ENCODE results near the gene CABP7. TPM values are rescaled to one million over a fixed set of nuclear protein-coding genes. Genes with fewer than 3 reads are reported as not detected.
"Not testable (repeated sequence)": the region's sequence is repeated elsewhere in the genome, so short reads cannot be mapped to it uniquely, and the experiment has no call there.

CABP7 gene
- polyA plus RNA-seq, 2 donors, result 0.04 TPM

- peak overlapping the region in 1 of 2 donors; percentile 20 for H3K27ac ChIP-seq (ENCODE audit: low read depth in 2 of 2, low read length in 1 of 2)
- peaks cover 0 to 16% of the 10 kb centered on the region in 2 donors for H3K4me1 ChIP-seq (ENCODE audit: control insufficient read depth in 2 of 2, insufficient read depth in 2 of 2, low read length in 1 of 2)
- H3K4me3 ChIP-seq (ENCODE audit: low read depth in 1 of 2, low read length in 2 of 2), result no peak overlapping the region
- no peaks in the 10 kb centered on the region for H3K9me3 ChIP-seq (ENCODE audit: control insufficient read depth in 2 of 2, insufficient read depth in 1 of 2, low read depth in 1 of 2, low read length in 1 of 2)
- H3K36me3 ChIP-seq (ENCODE audit: control insufficient read depth in 2 of 2, insufficient read depth in 2 of 2, low read length in 1 of 2), result peaks cover 6 to 7% of the 10 kb centered on the region in 2 donors
- H3K27me3 ChIP-seq (ENCODE audit: control insufficient read depth in 1 of 2, insufficient read depth in 2 of 2, low read length in 2 of 2), result no peaks in the 10 kb centered on the region
- WGBS, 2 donors, result 75 to 76% methylated on average over 11 of the region's 11 CpGs
Observed at GRCh38 chr22:29750559-29751538, 31.0 kb downstream of the CABP7 start.

- H3K27me3 ChIP-seq (ENCODE audit: control insufficient read depth in 1 of 2, insufficient read depth in 2 of 2, low read length in 2 of 2), result no peaks in the 10 kb centered on the region
- no peak overlapping the region for H3K4me3 ChIP-seq (ENCODE audit: low read depth in 1 of 2, low read length in 2 of 2)
- no peaks in the 10 kb centered on the region for H3K9me3 ChIP-seq (ENCODE audit: control insufficient read depth in 2 of 2, insufficient read depth in 1 of 2, low read depth in 1 of 2, low read length in 1 of 2)
- 97 to 98% methylated on average over 2 of the region's 2 CpGs for WGBS, 2 donors
- H3K4me1 ChIP-seq (ENCODE audit: control insufficient read depth in 2 of 2, insufficient read depth in 2 of 2, low read length in 1 of 2), result peaks cover 0 to 16% of the 10 kb centered on the region in 2 donors
- peaks cover 6 to 7% of the 10 kb centered on the region in 2 donors for H3K36me3 ChIP-seq (ENCODE audit: control insufficient read depth in 2 of 2, insufficient read depth in 2 of 2, low read length in 1 of 2)
- no peak overlapping the region for H3K27ac ChIP-seq (ENCODE audit: low read depth in 2 of 2, low read length in 1 of 2)
Observed at GRCh38 chr22:29751669-29752068, 31.9 kb downstream of the CABP7 start.

- H3K36me3 ChIP-seq (ENCODE audit: control insufficient read depth in 2 of 2, insufficient read depth in 2 of 2, low read length in 1 of 2), result peaks cover 0 to 3% of the 10 kb centered on the region in 2 donors
- no peak overlapping the region for H3K4me3 ChIP-seq (ENCODE audit: low read depth in 1 of 2, low read length in 2 of 2)
- H3K4me1 ChIP-seq (ENCODE audit: control insufficient read depth in 2 of 2, insufficient read depth in 2 of 2, low read length in 1 of 2), result peaks cover 0 to 3% of the 10 kb centered on the region in 2 donors
- 76 to 86% methylated on average over 16 of the region's 16 CpGs for WGBS, 2 donors
- no peaks in the 10 kb centered on the region for H3K9me3 ChIP-seq (ENCODE audit: control insufficient read depth in 2 of 2, insufficient read depth in 1 of 2, low read depth in 1 of 2, low read length in 1 of 2)
- no peak overlapping the region for H3K27ac ChIP-seq (ENCODE audit: low read depth in 2 of 2, low read length in 1 of 2)
- H3K27me3 ChIP-seq (ENCODE audit: control insufficient read depth in 1 of 2, insufficient read depth in 2 of 2, low read length in 2 of 2), result no peaks in the 10 kb centered on the region
Observed at GRCh38 chr22:29753808-29754657, 34.2 kb downstream of the CABP7 start.

GRCh38 chr22:29754658-29755395, 35.0 kb downstream of the CABP7 start:
- H3K4me1 ChIP-seq (ENCODE audit: control insufficient read depth in 2 of 2, insufficient read depth in 2 of 2, low read length in 1 of 2); H3K27me3 ChIP-seq (ENCODE audit: control insufficient read depth in 1 of 2, insufficient read depth in 2 of 2, low read length in 2 of 2); H3K36me3 ChIP-seq (ENCODE audit: control insufficient read depth in 2 of 2, insufficient read depth in 2 of 2, low read length in 1 of 2); H3K27ac ChIP-seq (ENCODE audit: low read depth in 2 of 2, low read length in 1 of 2); H3K4me3 ChIP-seq (ENCODE audit: low read depth in 1 of 2, low read length in 2 of 2); H3K9me3 ChIP-seq (ENCODE audit: control insufficient read depth in 2 of 2, insufficient read depth in 1 of 2, low read depth in 1 of 2, low read length in 1 of 2): not testable (repeated sequence)
- WGBS, 2 donors, result 88 to 92% methylated on average over 11 of the region's 11 CpGs

- 80 to 93% methylated on average over 9 of the region's 9 CpGs for WGBS, 2 donors
- H3K4me3 ChIP-seq (ENCODE audit: low read depth in 1 of 2, low read length in 2 of 2), result no peak overlapping the region
- no peaks in the 10 kb centered on the region for H3K9me3 ChIP-seq (ENCODE audit: control insufficient read depth in 2 of 2, insufficient read depth in 1 of 2, low read depth in 1 of 2, low read length in 1 of 2)
- H3K4me1 ChIP-seq (ENCODE audit: control insufficient read depth in 2 of 2, insufficient read depth in 2 of 2, low read length in 1 of 2), result no peaks in the 10 kb centered on the region
- no peaks in the 10 kb centered on the region for H3K27me3 ChIP-seq (ENCODE audit: control insufficient read depth in 1 of 2, insufficient read depth in 2 of 2, low read length in 2 of 2)
- peaks cover 0 to 3% of the 10 kb centered on the region in 2 donors for H3K36me3 ChIP-seq (ENCODE audit: control insufficient read depth in 2 of 2, insufficient read depth in 2 of 2, low read length in 1 of 2)
- no peak overlapping the region for H3K27ac ChIP-seq (ENCODE audit: low read depth in 2 of 2, low read length in 1 of 2)
Observed at GRCh38 chr22:29755889-29756288, 36.1 kb downstream of the CABP7 start.

- no peaks in the 10 kb centered on the region for H3K27me3 ChIP-seq (ENCODE audit: control insufficient read depth in 1 of 2, insufficient read depth in 2 of 2, low read length in 2 of 2)
- 64 to 75% methylated on average over 7 of the region's 7 CpGs for WGBS, 2 donors
- no peaks in the 10 kb centered on the region for H3K4me1 ChIP-seq (ENCODE audit: control insufficient read depth in 2 of 2, insufficient read depth in 2 of 2, low read length in 1 of 2)
- peaks cover 0 to 3% of the 10 kb centered on the region in 2 donors for H3K36me3 ChIP-seq (ENCODE audit: control insufficient read depth in 2 of 2, insufficient read depth in 2 of 2, low read length in 1 of 2)
- H3K9me3 ChIP-seq (ENCODE audit: control insufficient read depth in 2 of 2, insufficient read depth in 1 of 2, low read depth in 1 of 2, low read length in 1 of 2), result no peaks in the 10 kb centered on the region
- H3K4me3 ChIP-seq (ENCODE audit: low read depth in 1 of 2, low read length in 2 of 2), result no peak overlapping the region
- H3K27ac ChIP-seq (ENCODE audit: low read depth in 2 of 2, low read length in 1 of 2), result no peak overlapping the region
Observed at GRCh38 chr22:29756341-29756740, 36.5 kb downstream of the CABP7 start.

- H3K27ac ChIP-seq (ENCODE audit: low read depth in 2 of 2, low read length in 1 of 2), result no peak overlapping the region
- H3K4me3 ChIP-seq (ENCODE audit: low read depth in 1 of 2, low read length in 2 of 2), result no peak overlapping the region
- peaks cover 0 to 3% of the 10 kb centered on the region in 2 donors for H3K36me3 ChIP-seq (ENCODE audit: control insufficient read depth in 2 of 2, insufficient read depth in 2 of 2, low read length in 1 of 2)
- H3K4me1 ChIP-seq (ENCODE audit: control insufficient read depth in 2 of 2, insufficient read depth in 2 of 2, low read length in 1 of 2), result no peaks in the 10 kb centered on the region
- no peaks in the 10 kb centered on the region for H3K9me3 ChIP-seq (ENCODE audit: control insufficient read depth in 2 of 2, insufficient read depth in 1 of 2, low read depth in 1 of 2, low read length in 1 of 2)
- no peaks in the 10 kb centered on the region for H3K27me3 ChIP-seq (ENCODE audit: control insufficient read depth in 1 of 2, insufficient read depth in 2 of 2, low read length in 2 of 2)
- 82 to 87% methylated on average over 3 of the region's 3 CpGs for WGBS, 2 donors
Observed at GRCh38 chr22:29757096-29757495, 37.3 kb downstream of the CABP7 start.

GRCh38 chr22:29758068-29758622, 38.3 kb downstream of the CABP7 start:
- H3K9me3 ChIP-seq (ENCODE audit: control insufficient read depth in 2 of 2, insufficient read depth in 1 of 2, low read depth in 1 of 2, low read length in 1 of 2), result no peaks in the 10 kb centered on the region
- 82 to 83% methylated on average over 7 of the region's 7 CpGs for WGBS, 2 donors
- H3K36me3 ChIP-seq (ENCODE audit: control insufficient read depth in 2 of 2, insufficient read depth in 2 of 2, low read length in 1 of 2), result no peaks in the 10 kb centered on the region
- H3K27me3 ChIP-seq (ENCODE audit: control insufficient read depth in 1 of 2, insufficient read depth in 2 of 2, low read length in 2 of 2), result no peaks in the 10 kb centered on the region
- no peak overlapping the region for H3K4me3 ChIP-seq (ENCODE audit: low read depth in 1 of 2, low read length in 2 of 2)
- no peak overlapping the region for H3K27ac ChIP-seq (ENCODE audit: low read depth in 2 of 2, low read length in 1 of 2)
- H3K4me1 ChIP-seq (ENCODE audit: control insufficient read depth in 2 of 2, insufficient read depth in 2 of 2, low read length in 1 of 2), result no peaks in the 10 kb centered on the region

GRCh38 chr22:29758959-29759358, 39.2 kb downstream of the CABP7 start:
- Histone ChIP-seq H3K36me3 (ENCODE audit: control insufficient read depth in 2 of 2, insufficient read depth in 2 of 2, low read length in 1 of 2) (no peaks in the 10 kb centered on the region), H3K27ac (ENCODE audit: low read depth in 2 of 2, low read length in 1 of 2) (no peak overlapping the region), H3K4me3 (ENCODE audit: low read depth in 1 of 2, low read length in 2 of 2) (no peak overlapping the region), H3K27me3 (ENCODE audit: control insufficient read depth in 1 of 2, insufficient read depth in 2 of 2, low read length in 2 of 2) (no peaks in the 10 kb centered on the region), H3K9me3 (ENCODE audit: control insufficient read depth in 2 of 2, insufficient read depth in 1 of 2, low read depth in 1 of 2, low read length in 1 of 2) (no peaks in the 10 kb centered on the region), H3K4me1 (ENCODE audit: control insufficient read depth in 2 of 2, insufficient read depth in 2 of 2, low read length in 1 of 2) (no peaks in the 10 kb centered on the region)
- 62 to 75% methylated on average over 5 of the region's 5 CpGs for WGBS, 2 donors
